OCI-LY1 (cell line): Measurements from ENCODE around the gene CDH4.

Experiments
- EZH2 ChIP-seq: fragments of 200-600 bp; sonication (generic), shearing (Covaris generic); IDR thresholded peaks from 2 replicates; pipeline ENCODE4 v1.8.0; 2017; ENCODE audit warnings: borderline replicate concordance, mixed run types, mild to moderate bottlenecking, antibody characterized with exemption, low read length, moderate library complexity, mixed read lengths
- TF ChIP-seq, protein P1 (sequence below): fragments of 200-600 bp; sonication (generic), shearing (Covaris generic); IDR thresholded peaks from 2 replicates; pipeline ENCODE4 v1.5.1; 2017; ENCODE audit warnings: mild to moderate bottlenecking, antibody characterized with exemption, low read length, moderate library complexity, mixed read lengths

DNA sequence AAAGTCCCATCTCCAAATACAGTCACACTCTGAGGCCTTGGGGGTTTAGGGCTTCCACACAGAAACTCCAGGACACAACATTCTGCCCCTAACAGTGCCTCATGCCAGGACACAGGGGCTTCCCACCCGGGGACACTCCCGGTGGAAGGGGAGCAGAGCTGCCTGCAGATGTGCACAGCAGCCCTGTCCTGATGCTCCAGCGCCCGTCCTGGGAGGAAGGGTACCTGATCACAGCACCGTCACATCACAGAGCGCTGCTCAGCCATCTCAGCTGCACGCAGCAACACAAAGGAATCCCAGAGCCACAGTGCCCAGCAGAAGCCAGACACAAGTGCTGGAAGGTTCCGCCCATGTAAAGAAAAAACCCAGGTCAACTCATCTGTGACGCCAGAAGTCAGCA lies 657.0 kb downstream of the CDH4 start:
- TF ChIP-seq, protein P1, sequence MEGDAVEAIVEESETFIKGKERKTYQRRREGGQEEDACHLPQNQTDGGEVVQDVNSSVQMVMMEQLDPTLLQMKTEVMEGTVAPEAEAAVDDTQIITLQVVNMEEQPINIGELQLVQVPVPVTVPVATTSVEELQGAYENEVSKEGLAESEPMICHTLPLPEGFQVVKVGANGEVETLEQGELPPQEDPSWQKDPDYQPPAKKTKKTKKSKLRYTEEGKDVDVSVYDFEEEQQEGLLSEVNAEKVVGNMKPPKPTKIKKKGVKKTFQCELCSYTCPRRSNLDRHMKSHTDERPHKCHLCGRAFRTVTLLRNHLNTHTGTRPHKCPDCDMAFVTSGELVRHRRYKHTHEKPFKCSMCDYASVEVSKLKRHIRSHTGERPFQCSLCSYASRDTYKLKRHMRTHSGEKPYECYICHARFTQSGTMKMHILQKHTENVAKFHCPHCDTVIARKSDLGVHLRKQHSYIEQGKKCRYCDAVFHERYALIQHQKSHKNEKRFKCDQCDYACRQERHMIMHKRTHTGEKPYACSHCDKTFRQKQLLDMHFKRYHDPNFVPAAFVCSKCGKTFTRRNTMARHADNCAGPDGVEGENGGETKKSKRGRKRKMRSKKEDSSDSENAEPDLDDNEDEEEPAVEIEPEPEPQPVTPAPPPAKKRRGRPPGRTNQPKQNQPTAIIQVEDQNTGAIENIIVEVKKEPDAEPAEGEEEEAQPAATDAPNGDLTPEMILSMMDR = no peak
- no peak for TF ChIP-seq EZH2
